HS-5 (cell line): Measurements from ENCODE around the gene GADD45A.
A peak's percentile ranks its signal among the peaks of the same experiment; 100 is the strongest.
"Not testable (repeated sequence)": the region's sequence is repeated elsewhere in the genome, so short reads cannot be mapped to it uniquely, and the experiment has no call there.

Experiments used
- DNase-seq: peaks from one replicate; pipeline ENCODE4 v3.0.0-alpha.2; 2012; ENCODE audit warnings: low read depth

GADD45A gene

GRCh38 chr1:67685067-67685557 lies at the start of gene GADD45A:
Gene GADD45A, plus strand, starts transcription at chr1:67685201. Its CDS starts 294 bp downstream, at chr1:67685495.
- DNase-seq: peak; percentile 97

- no peak for DNase-seq
Observed at GRCh38 chr1:67636146-67636545, 48.9 kb upstream of the GADD45A start.

GRCh38 chr1:67639361-67639760 lies 45.6 kb upstream of the GADD45A start:
- DNase-seq: no peak

GRCh38 chr1:67642629-67643028 lies 42.4 kb upstream of the GADD45A start:
- DNase-seq: no peak

GRCh38 chr1:67644566-67644965 lies 40.4 kb upstream of the GADD45A start:
- DNase-seq: no peak

- DNase-seq: no peak
Observed at GRCh38 chr1:67645495-67646144, 39.4 kb upstream of the GADD45A start.

GRCh38 chr1:67646145-67647035 lies 38.6 kb upstream of the GADD45A start:
- no peak for DNase-seq

GRCh38 chr1:67647036-67647798 lies 37.8 kb upstream of the GADD45A start:
- DNase-seq: no peak

GRCh38 chr1:67647814-67648358 lies 37.1 kb upstream of the GADD45A start:
- DNase-seq: no peak

GRCh38 chr1:67648582-67649326 lies 36.2 kb upstream of the GADD45A start:
- no peak for DNase-seq

- no peak for DNase-seq
Observed at GRCh38 chr1:67650061-67650460, 34.9 kb upstream of the GADD45A start.

- DNase-seq: no peak
Observed at GRCh38 chr1:67651031-67651430, 34.0 kb upstream of the GADD45A start.

- peak; percentile 51 for DNase-seq
Observed at GRCh38 chr1:67652800-67653199, 32.2 kb upstream of the GADD45A start.

GRCh38 chr1:67653304-67653703 lies 31.7 kb upstream of the GADD45A start:
- DNase-seq: no peak

GRCh38 chr1:67655581-67655980 lies 29.4 kb upstream of the GADD45A start:
- DNase-seq: no peak

- DNase-seq: not testable (repeated sequence)
Observed at GRCh38 chr1:67657152-67657551, 27.8 kb upstream of the GADD45A start.

- DNase-seq: no peak
Observed at GRCh38 chr1:67659229-67659628, 25.8 kb upstream of the GADD45A start.

- DNase-seq: no peak
Observed at GRCh38 chr1:67662884-67663283, 22.1 kb upstream of the GADD45A start.

- no peak for DNase-seq
Observed at GRCh38 chr1:67664048-67664447, 21.0 kb upstream of the GADD45A start.

- not testable (repeated sequence) for DNase-seq
Observed at GRCh38 chr1:67665307-67665706, 19.7 kb upstream of the GADD45A start.

GRCh38 chr1:67666636-67667035 lies 18.4 kb upstream of the GADD45A start:
- DNase-seq: no peak
